ENCODE measurements around the gene PATJ. TPM values are rescaled to one million over a fixed set of nuclear protein-coding genes. Genes with fewer than 3 reads are reported as not detected.

Gene PATJ
- total and polyA plus RNA-seq, 2 donors (not counting 3 experiments of a cell fraction or from before 2014, with no cell fraction given) = 1.1 to 3.0 TPM

- dilution Hi-C loops (cut with MboI; ENCODE audit: extremely low pct_ligation_motif_present, low sequenced_read_pairs) = no loop called here
Observed at GRCh38 chr1:62103846-62104245, 361.6 kb downstream of the PATJ start.

More at GRCh38 chr1:62103846-62104245, 361.6 kb downstream of the PATJ start:
- H3K4me2 ChIP-seq (ENCODE audit: insufficient read depth, low read length) = no peak overlapping the region
- no peak for FAIRE-seq
- H3K27ac ChIP-seq (ENCODE audit: insufficient read depth, low read depth, low read length) = no peak overlapping the region
- H3K9ac ChIP-seq (replicated peaks; ENCODE audit: extremely low read depth, insufficient read depth, low read length) = no peak overlapping the region
- no peak overlapping the region for H2AFZ ChIP-seq (ENCODE audit: low read depth, low read length)
- CTCF ChIA-PET = interaction anchor here (1.2 to 1.4 kb wide), 3 partner anchors 9 to 21 kb away, joined by 3 read pairs; no protein-coding TSS in a partner anchor
- H3K79me2 ChIP-seq (ENCODE audit: control insufficient read depth, insufficient read depth, low read length) = no peaks in the 10 kb centered on the region
- no TSS peak for BruUV-seq (replicated peaks)
- no peaks in the 10 kb centered on the region for H3K27me3 ChIP-seq (ENCODE audit: control insufficient read depth in 2 of 2, insufficient read depth in 2 of 2, low read length in 2 of 2)
- DNase-seq (ENCODE audit: low read depth, low spot score) = no peak
- H3K9me1 ChIP-seq (replicated peaks; ENCODE audit: control insufficient read depth, extremely low read depth, insufficient read depth, low read length) = no peaks in the 10 kb centered on the region
- intact Hi-C loops (cut with micrococcal nuclease) = no loop called here
- H3K4me3 ChIP-seq (replicated peaks in 1 of 3; ENCODE audit: insufficient read depth in 1 of 3, low read depth in 1 of 3, low read length in 3 of 3) = no peak overlapping the region
- H3K9me3 ChIP-seq (replicated peaks; ENCODE audit: control insufficient read depth, insufficient read depth, low read length) = no peaks in the 10 kb centered on the region
- TF ChIP-seq CTCF (IDR thresholded peaks at IDR 0.05; ENCODE audit: extremely low read depth in 1 of 2, insufficient read depth in 1 of 2, low read depth in 1 of 2, low read length in 2 of 2) (no peak), POLR2A (IDR thresholded peaks at IDR 0.05; ENCODE audit: low read depth, low read length) (no peak), POLR2AphosphoS5 (IDR thresholded peaks at IDR 0.05; ENCODE audit: insufficient read depth, low read depth, low read length) (no peak), JUN (IDR thresholded peaks at IDR 0.05; ENCODE audit: borderline replicate concordance, insufficient read depth, insufficient read length, low read depth) (no peak), EZH2 (IDR thresholded peaks at IDR 0.05; ENCODE audit: borderline replicate concordance, low read depth, low read length, severe bottlenecking) (no peak), MAX (IDR thresholded peaks at IDR 0.05; ENCODE audit: insufficient read depth, insufficient read length) (no peak)
- no peaks in the 10 kb centered on the region for H3K4me1 ChIP-seq (ENCODE audit: control insufficient read depth, extremely low read depth, insufficient read depth, low read length)
- POLR2A ChIA-PET = no interaction called here
- H4K20me1 ChIP-seq (replicated peaks; ENCODE audit: control insufficient read depth, extremely low read depth, insufficient read depth, low read length) = no peaks in the 10 kb centered on the region
- no peaks in the 10 kb centered on the region for H3K36me3 ChIP-seq (ENCODE audit: control insufficient read depth in 2 of 2, extremely low read depth in 1 of 2, insufficient read depth in 2 of 2, low read length in 2 of 2)

Data from endothelial cell of umbilical vein (primary cell).